Neural progenitor cell (in vitro differentiated cells): ENCODE results near the gene MAD1L1.

Experiments used
- CTCF ChIP-seq: fragments of 200-600 bp; sonication (generic); IDR thresholded peaks from 2 replicates; pipeline ENCODE4 v1.5.1; 2017; ENCODE audit warnings: antibody characterized with exemption, mild to moderate bottlenecking
- EZH2 ChIP-seq: fragments of 200-600 bp; sonication (generic); IDR thresholded peaks from 2 replicates; pipeline ENCODE4 v1.6.1; 2017; ENCODE audit warnings: antibody characterized with exemption, mild to moderate bottlenecking, moderate library complexity

GRCh38 chr7:2126621-2127020, 106.1 kb downstream of the MAD1L1 start:
- TF ChIP-seq CTCF: no peak
- TF ChIP-seq EZH2: no peak
